B cell (primary cell): ENCODE measurements around the gene KIAA0319L. TPM values are rescaled to one million over a fixed set of nuclear protein-coding genes. Genes with fewer than 3 reads are reported as not detected.

Experiments
- ATAC-seq: fragments of 200-7000 bp; cut with Tn5 transposase; one replicate; pipeline ENCODE4 v1.10.0; 2021; ENCODE audit warnings: low read depth, mild to moderate bottlenecking, moderate number of reproducible peaks, moderate library complexity
- CTCF ChIA-PET: fragments of 350-600 bp; sonication (Branson Sonifier 250); formaldehyde crosslinking; loops from one replicate; lab custom pipeline; 2021; ENCODE audit warnings: antibody characterized with exemption, inconsistent platforms; lab: Charles Lee
- POLR2A ChIA-PET: fragments of 350-600 bp; sonication (Branson Sonifier 250); formaldehyde crosslinking; loops from one replicate; lab custom pipeline; 2021; ENCODE audit warnings: antibody characterized with exemption; lab: Charles Lee
- DNase-seq: peaks from one replicate; pipeline ENCODE4 v3.0.0; 2013
- H2AFZ ChIP-seq: 2 replicates; pipeline ENCODE4 v1.6.1; 2012; ENCODE audit warnings: mild to moderate bottlenecking, low read depth, low read length; ENCODE audit not compliant: insufficient read depth, poor library complexity, severe bottlenecking
- H3K27ac ChIP-seq, 2 donors: 1 replicate in 1 of 2; 2 replicates in 1 of 2; pipeline ENCODE4 v1.5.1; 2012 to 2013; ENCODE audit warnings: low read length in 2 of 2, mild to moderate bottlenecking in 2 of 2, moderate library complexity in 1 of 2
- H3K27me3 ChIP-seq, 4 experiments: fragments of 200-600 bp in 1 of 4; sonication (generic) in 1 of 4; replicated peaks in 1 of 4; 1 replicate in 2 of 4; 2 replicates in 2 of 4; pipeline versions ENCODE4 v1.6.1 to v1.7.0; 2013 to 2016; ENCODE audit warnings: low read length in 3 of 4, mild to moderate bottlenecking in 2 of 4, mixed read lengths in 1 of 4, moderate library complexity in 1 of 4; ENCODE audit not compliant: insufficient read depth in 4 of 4, control insufficient read depth in 3 of 4; ENCODE audit errors: control extremely low read depth in 1 of 4
- H3K36me3 ChIP-seq, 2 experiments: replicated peaks in 1 of 2; 1 replicate in 1 of 2; 2 replicates in 1 of 2; pipeline versions ENCODE4 v1.6.1 to v1.7.1; 2013; ENCODE audit warnings: low read length in 1 of 2; ENCODE audit not compliant: insufficient read depth in 2 of 2, control insufficient read depth in 1 of 2; ENCODE audit errors: control extremely low read depth in 1 of 2, extremely low read depth in 1 of 2
- H3K4me1 ChIP-seq, 2 donors: fragments of 200-600 bp in 1 of 2; sonication (generic) in 1 of 2; 1 replicate in 1 of 2; 2 replicates in 1 of 2; pipeline versions ENCODE4 v1.5.1 to v1.6.1; 2013 to 2017; ENCODE audit warnings: low read length in 2 of 2; ENCODE audit not compliant: control insufficient read depth in 2 of 2, insufficient read depth in 2 of 2
- H3K4me2 ChIP-seq: replicated peaks from 2 replicates; pipeline ENCODE3; 2012; ENCODE audit warnings: mild to moderate bottlenecking, low read depth, low read length; ENCODE audit not compliant: poor library complexity, severe bottlenecking
- H3K4me3 ChIP-seq, 5 experiments: fragments of 200-600 bp in 1 of 5; sonication (generic) in 1 of 5; 1 replicate in 3 of 5; 2 replicates in 2 of 5; pipeline versions ENCODE4 v1.5.1 to v1.7.0; 2011 to 2016; ENCODE audit warnings: low read length in 4 of 5, mild to moderate bottlenecking in 4 of 5, low read depth in 2 of 5, control low read depth in 1 of 5, moderate library complexity in 1 of 5; ENCODE audit not compliant: insufficient read depth in 1 of 5; ENCODE audit errors: control extremely low read depth in 1 of 5, extremely low read depth in 1 of 5
- H3K79me2 ChIP-seq: fragments of 200-600 bp; sonication (generic); one replicate; pipeline ENCODE4 v1.6.0; 2016; ENCODE audit warnings: low read length; ENCODE audit not compliant: control insufficient read depth, insufficient read depth
- H3K9ac ChIP-seq: fragments of 200-600 bp; sonication (generic); 2 replicates; pipeline ENCODE4 v1.6.1; 2017; ENCODE audit warnings: mild to moderate bottlenecking, low read length, moderate library complexity
- H3K9me3 ChIP-seq, 3 donors: one replicate each; pipeline versions ENCODE4 v1.6.1 to v1.7.1; 2013; ENCODE audit warnings: low read length in 2 of 3; ENCODE audit not compliant: control insufficient read depth in 2 of 3, insufficient read depth in 1 of 3; ENCODE audit errors: control extremely low read depth in 1 of 3
- H4K20me1 ChIP-seq: 2 replicates; pipeline ENCODE4 v1.6.0; 2012; ENCODE audit warnings: mild to moderate bottlenecking, low read length; ENCODE audit not compliant: insufficient read depth, control insufficient read depth, poor library complexity, severe bottlenecking
- H3K27ac Mint-ChIP-seq: one replicate; pipeline ENCODE4 v1.8.0; 2021; ENCODE audit warnings: mixed read lengths
- H3K27me3 Mint-ChIP-seq: one replicate; pipeline ENCODE4 v1.8.0; 2021; ENCODE audit warnings: mixed read lengths
- H3K4me1 Mint-ChIP-seq: one replicate; pipeline ENCODE4 v1.8.0; 2021; ENCODE audit warnings: mixed read lengths
- H3K4me3 Mint-ChIP-seq: one replicate; pipeline ENCODE4 v1.8.0; 2021; ENCODE audit warnings: mixed read lengths
- H3K9me3 Mint-ChIP-seq: one replicate; pipeline ENCODE4 v1.8.0; 2022; ENCODE audit warnings: mixed read lengths; ENCODE audit not compliant: insufficient read depth
- EZH2 ChIP-seq: IDR thresholded peaks from 2 replicates; pipeline ENCODE4 v1.6.1; 2012; ENCODE audit warnings: borderline replicate concordance, low read depth, mild to moderate bottlenecking, moderate library complexity, low read length; ENCODE audit not compliant: insufficient read depth, poor library complexity, severe bottlenecking
- WGBS: methylation state at CpG from one replicate; pipeline ENCODE4 v1.1.5; 2013; ENCODE audit warnings: missing lambda C conversion rate; ENCODE audit not compliant: insufficient coverage; 5-methylcytosine and 5-hydroxymethylcytosine counted together
- intact Hi-C: fragments of 100-400 bp; cut with micrococcal nuclease; formaldehyde crosslinking; loops from one replicate; pipeline ENCODE4 v1.10.0; 2022
- polyA plus RNA-seq: library from polyadenylated mRNA; depleted of rRNA; stranded (reverse); fragments of >200 nt; gene quantifications from 2 replicates; pipeline ENCODE4 v1.2.3, GENCODE V29; 2012
- total RNA-seq, 2 donors: library from RNA; stranded (reverse); fragments of 120-200 nt in 1 of 2; gene quantifications; 1 replicate in 1 of 2; 2 replicates in 1 of 2; pipeline versions ENCODE4 v1.2.3 to v1.2.4, GENCODE V29; 2013 to 2022
- TF ChIP-seq, protein P1 (sequence below): fragments of 200-600 bp; IDR thresholded peaks from one replicate; pipeline ENCODE4 v1.8.0; 2022; ENCODE audit warnings: antibody characterized with exemption, mild to moderate bottlenecking

KIAA0319L gene
- total and polyA plus RNA-seq, 2 donors (not counting 1 experiment from before 2014, with no cell fraction given) = 35.9 to 78.1 TPM

DNA sequence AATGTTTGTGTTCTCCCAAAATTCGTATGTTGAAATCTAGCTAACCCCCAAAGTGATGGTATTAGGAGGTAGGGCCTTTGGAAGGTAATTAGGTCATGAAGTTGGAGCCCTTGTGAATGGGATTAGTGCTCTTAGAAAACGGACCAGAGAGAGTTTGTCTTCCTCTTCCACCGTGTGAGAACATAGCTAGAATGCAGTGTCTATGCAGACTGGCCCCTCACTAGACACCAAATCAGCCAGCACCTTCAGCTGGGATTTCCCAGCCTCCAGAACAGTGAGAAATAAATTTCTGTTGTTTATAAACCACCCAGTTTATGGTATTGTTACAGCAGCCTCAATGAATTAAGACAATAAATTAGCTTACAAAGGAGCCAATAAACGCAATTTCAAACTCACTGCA lies 58.0 kb downstream of the KIAA0319L start:
- peaks cover 0 to 3% of the 10 kb centered on the region in 2 experiments for H3K36me3 ChIP-seq
- no peak overlapping the region for H3K9ac ChIP-seq
- POLR2A ChIA-PET = no interaction called here
- intact Hi-C loops = no loop called here
- H3K27me3 ChIP-seq = no peaks in the 10 kb centered on the region
- no peaks in the 10 kb centered on the region for H3K4me1 ChIP-seq
- Mint-ChIP-seq H3K4me1 (no peaks in the 10 kb centered on the region), H3K27me3 (no peaks in the 10 kb centered on the region), H3K9me3 (no peaks in the 10 kb centered on the region), H3K27ac (no peak overlapping the region), H3K4me3 (no peak overlapping the region)
- ATAC-seq (no peak), DNase-seq (no peak)
- H4K20me1 ChIP-seq = no peaks in the 10 kb centered on the region
- CTCF ChIA-PET = no interaction called here
- H2AFZ ChIP-seq = no peak overlapping the region
- no peak overlapping the region for H3K4me3 ChIP-seq
- H3K9me3 ChIP-seq = no peaks in the 10 kb centered on the region
- TF ChIP-seq, protein P1, sequence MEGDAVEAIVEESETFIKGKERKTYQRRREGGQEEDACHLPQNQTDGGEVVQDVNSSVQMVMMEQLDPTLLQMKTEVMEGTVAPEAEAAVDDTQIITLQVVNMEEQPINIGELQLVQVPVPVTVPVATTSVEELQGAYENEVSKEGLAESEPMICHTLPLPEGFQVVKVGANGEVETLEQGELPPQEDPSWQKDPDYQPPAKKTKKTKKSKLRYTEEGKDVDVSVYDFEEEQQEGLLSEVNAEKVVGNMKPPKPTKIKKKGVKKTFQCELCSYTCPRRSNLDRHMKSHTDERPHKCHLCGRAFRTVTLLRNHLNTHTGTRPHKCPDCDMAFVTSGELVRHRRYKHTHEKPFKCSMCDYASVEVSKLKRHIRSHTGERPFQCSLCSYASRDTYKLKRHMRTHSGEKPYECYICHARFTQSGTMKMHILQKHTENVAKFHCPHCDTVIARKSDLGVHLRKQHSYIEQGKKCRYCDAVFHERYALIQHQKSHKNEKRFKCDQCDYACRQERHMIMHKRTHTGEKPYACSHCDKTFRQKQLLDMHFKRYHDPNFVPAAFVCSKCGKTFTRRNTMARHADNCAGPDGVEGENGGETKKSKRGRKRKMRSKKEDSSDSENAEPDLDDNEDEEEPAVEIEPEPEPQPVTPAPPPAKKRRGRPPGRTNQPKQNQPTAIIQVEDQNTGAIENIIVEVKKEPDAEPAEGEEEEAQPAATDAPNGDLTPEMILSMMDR = no peak
- TF ChIP-seq EZH2 = no peak
- no peak overlapping the region for H3K4me2 ChIP-seq
- no CpG with 5 or more reads among the region's 4 CpGs for WGBS
- no peaks in the 10 kb centered on the region for H3K79me2 ChIP-seq
- no peak overlapping the region for H3K27ac ChIP-seq

DNA sequence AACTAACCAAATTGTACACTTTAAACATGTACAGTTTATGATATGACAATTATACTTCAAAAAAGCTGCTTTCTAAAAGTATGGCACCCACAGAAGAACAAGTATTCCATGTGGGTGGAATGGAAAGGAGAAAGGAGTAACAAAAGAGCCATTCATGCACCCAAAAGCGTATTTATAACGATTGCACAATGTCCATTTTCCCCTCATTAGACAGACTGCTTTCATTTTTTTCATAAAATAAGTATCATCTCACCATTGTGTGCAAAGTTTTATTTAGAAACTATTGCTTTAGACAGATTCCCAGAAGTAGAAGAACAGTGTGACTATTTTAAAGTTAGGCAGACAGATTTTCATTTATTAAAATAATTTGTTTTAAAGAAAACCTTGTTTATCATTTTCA lies 59.6 kb downstream of the KIAA0319L start:
- Histone ChIP-seq H3K27ac (no peak overlapping the region), H3K9ac (no peak overlapping the region), H4K20me1 (no peaks in the 10 kb centered on the region), H3K27me3 (no peaks in the 10 kb centered on the region), H3K4me1 (no peaks in the 10 kb centered on the region), H3K4me3 (no peak overlapping the region), H3K9me3 (peaks cover 0 to 3% (median 0%) of the 10 kb centered on the region in 3 donors), H3K79me2 (no peaks in the 10 kb centered on the region), H3K36me3 (peaks cover 0 to 3% of the 10 kb centered on the region in 2 experiments), H2AFZ (no peak overlapping the region), H3K4me2 (no peak overlapping the region)
- Mint-ChIP-seq H3K27me3 (no peaks in the 10 kb centered on the region), H3K9me3 (no peaks in the 10 kb centered on the region), H3K27ac (no peak overlapping the region), H3K4me3 (no peak overlapping the region), H3K4me1 (no peaks in the 10 kb centered on the region)
- ChIA-PET CTCF (no interaction called here), POLR2A (no interaction called here)
- ATAC-seq (no peak), DNase-seq (no peak)
- WGBS = no CpG with 5 or more reads among the region's 2 CpGs
- intact Hi-C loops = no loop called here
- TF ChIP-seq, protein P1 = no peak
